ENCODE results near the gene GATA3.

The GATA3 gene

GRCh38 chr10:8035006-8035640 is 19.4 kb upstream of the GATA3 start:
- TF ChIP-seq ZFX (IDR thresholded peaks at IDR 0.05): no peak
- H3K27ac ChIP-seq: no peak overlapping the region

- H3K27ac ChIP-seq: no peak overlapping the region
- no peak for TF ChIP-seq ZFX (IDR thresholded peaks at IDR 0.05)
- TF ChIP-seq, protein P1, sequence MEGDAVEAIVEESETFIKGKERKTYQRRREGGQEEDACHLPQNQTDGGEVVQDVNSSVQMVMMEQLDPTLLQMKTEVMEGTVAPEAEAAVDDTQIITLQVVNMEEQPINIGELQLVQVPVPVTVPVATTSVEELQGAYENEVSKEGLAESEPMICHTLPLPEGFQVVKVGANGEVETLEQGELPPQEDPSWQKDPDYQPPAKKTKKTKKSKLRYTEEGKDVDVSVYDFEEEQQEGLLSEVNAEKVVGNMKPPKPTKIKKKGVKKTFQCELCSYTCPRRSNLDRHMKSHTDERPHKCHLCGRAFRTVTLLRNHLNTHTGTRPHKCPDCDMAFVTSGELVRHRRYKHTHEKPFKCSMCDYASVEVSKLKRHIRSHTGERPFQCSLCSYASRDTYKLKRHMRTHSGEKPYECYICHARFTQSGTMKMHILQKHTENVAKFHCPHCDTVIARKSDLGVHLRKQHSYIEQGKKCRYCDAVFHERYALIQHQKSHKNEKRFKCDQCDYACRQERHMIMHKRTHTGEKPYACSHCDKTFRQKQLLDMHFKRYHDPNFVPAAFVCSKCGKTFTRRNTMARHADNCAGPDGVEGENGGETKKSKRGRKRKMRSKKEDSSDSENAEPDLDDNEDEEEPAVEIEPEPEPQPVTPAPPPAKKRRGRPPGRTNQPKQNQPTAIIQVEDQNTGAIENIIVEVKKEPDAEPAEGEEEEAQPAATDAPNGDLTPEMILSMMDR (conservative IDR thresholded peaks at IDR 0.05): no peak
Measured at GRCh38 chr10:8035641-8036470, 18.6 kb upstream of the GATA3 start.

GRCh38 chr10:8036506-8037198 is 17.8 kb upstream of the GATA3 start:
- no peak overlapping the region for H3K27ac ChIP-seq
- no peak for TF ChIP-seq ZFX (IDR thresholded peaks at IDR 0.05)
- TF ChIP-seq, protein P1 (conservative IDR thresholded peaks at IDR 0.05): no peak

DNA sequence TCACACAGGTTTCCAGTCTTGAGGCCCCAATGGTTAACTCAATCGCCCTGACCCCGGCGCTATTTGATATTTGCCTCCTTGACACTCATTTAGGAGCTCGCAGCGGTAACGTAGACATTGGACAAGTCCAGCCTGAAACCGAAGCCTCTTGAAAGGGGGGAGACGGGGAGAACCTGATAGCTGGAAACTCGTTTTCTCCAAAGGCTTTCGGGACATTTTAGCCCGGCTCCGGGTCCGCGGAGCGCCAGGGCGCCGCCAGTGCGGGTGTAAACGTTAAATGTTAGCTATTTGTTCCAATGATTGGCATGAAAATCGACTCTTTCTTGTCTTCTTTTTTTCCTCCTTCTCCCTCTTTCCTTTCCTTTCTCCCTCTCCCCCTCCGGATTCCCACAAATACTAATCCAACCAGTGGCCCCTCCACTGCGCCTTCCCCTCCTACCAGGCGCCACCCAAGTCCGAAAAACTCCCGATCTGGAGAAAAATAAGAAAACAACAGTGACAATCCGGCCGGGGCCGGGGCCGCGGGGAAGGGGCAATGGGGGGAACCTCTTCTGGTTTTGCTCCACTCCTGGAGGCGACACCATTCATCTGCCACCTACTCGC is 17.2 kb upstream of the GATA3 start:
- no peak for TF ChIP-seq ZFX (IDR thresholded peaks at IDR 0.05)
- TF ChIP-seq, protein P1 (conservative IDR thresholded peaks at IDR 0.05): no peak

DNA sequence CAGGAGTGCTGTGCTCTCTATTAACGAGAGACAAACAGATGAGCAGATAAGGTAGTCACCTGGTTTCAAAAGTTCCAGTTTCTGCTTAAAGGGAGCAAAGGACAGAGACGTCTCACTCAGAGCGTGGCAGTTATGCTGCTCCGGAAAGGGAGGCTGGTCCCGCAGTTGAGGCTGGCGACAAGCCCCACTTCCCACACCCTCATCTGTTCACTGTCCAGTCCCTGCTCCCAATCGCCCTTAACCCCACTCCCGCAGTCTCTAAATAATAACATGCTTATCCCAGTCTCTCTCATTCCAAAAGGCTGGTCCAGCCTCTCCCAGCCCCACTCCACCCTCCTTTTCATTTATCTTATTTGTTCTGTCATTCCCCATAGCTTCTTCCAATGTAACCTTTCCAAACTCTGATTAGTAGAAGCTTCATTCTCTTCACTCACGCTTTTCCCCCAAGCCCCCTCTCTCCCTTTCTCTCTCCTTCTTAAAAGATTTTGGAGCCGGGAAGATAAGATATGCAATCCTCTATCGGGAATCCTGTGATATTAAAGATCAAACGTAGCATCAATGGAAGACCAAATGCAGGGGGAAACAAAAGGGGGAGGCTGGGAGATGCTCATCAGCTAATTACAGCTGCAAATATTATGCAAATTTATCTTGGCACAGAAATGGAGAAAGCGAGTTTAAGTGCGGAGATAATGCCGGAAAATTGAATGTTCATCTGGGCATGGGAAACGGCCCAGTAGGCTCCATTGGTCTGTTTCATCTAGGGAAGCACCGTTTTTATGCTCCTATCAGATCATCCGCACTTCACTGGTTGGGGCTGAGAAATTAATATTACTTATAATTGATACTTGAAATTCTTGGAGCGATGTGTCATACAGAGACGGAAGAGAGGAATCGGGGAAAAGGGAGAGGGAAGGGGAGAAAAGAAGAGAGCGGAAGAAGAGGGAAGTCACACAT is 16.3 kb upstream of the GATA3 start:
- H3K27ac ChIP-seq: no peak overlapping the region
- no peak for TF ChIP-seq ZFX (IDR thresholded peaks at IDR 0.05)
- TF ChIP-seq, protein P1 (conservative IDR thresholded peaks at IDR 0.05): no peak

More for the DNA sequence above, 17.2 kb upstream of the GATA3 start:
- H3K27ac ChIP-seq: no peak overlapping the region

GRCh38 chr10:8039321-8039881 is 15.1 kb upstream of the GATA3 start:
- H3K27ac ChIP-seq: no peak overlapping the region
- TF ChIP-seq, protein P1 (conservative IDR thresholded peaks at IDR 0.05): no peak
- TF ChIP-seq ZFX (IDR thresholded peaks at IDR 0.05): no peak
